Activated T-cell treated with anti-CD3 and anti-CD28 coated beads for 1 hour (primary cell): ENCODE data around the gene PRKCQ.
A peak's percentile ranks its signal among the peaks of the same experiment; 100 is the strongest.

ENCODE experiments used
- DNase-seq: peaks from one replicate; pipeline ENCODE4 v3.0.0-alpha.2; 2020; ENCODE audit warnings: low read depth

The PRKCQ gene

GRCh38 chr10:6520138-6520537, 59.9 kb downstream of the PRKCQ start:
- no peak for DNase-seq

DNA sequence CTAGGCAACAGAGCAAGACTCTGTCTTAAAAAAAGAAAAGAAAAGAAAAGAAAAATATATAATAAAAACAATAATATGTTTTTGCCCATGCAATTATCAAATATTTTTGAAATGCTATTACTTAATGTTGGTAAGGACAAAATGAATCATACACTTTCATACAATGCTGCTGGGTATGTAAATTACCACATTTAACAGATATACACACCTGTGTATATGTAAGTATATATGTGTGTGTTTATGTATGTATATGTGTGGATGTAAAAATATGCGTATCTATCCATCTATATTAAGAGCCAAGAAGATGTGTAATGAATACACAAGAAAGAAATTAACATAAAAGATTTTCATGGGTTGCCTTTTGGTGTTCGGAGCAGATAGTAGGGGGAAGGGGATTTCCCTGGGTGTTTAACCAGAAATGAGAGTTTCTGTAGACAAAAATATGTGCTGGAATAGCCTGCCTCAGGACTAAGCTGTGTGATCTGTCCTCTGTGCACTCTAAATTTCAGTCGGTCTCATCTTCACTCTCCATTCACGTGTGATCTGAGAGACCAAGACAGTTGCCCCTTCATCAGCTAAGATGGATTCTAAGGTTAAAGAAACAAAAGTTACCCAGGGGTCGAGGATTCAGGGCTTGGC, 61.2 kb downstream of the PRKCQ start:
- no peak for DNase-seq

GRCh38 chr10:6516929-6517284, 63.2 kb downstream of the PRKCQ start:
- no peak for DNase-seq

DNA sequence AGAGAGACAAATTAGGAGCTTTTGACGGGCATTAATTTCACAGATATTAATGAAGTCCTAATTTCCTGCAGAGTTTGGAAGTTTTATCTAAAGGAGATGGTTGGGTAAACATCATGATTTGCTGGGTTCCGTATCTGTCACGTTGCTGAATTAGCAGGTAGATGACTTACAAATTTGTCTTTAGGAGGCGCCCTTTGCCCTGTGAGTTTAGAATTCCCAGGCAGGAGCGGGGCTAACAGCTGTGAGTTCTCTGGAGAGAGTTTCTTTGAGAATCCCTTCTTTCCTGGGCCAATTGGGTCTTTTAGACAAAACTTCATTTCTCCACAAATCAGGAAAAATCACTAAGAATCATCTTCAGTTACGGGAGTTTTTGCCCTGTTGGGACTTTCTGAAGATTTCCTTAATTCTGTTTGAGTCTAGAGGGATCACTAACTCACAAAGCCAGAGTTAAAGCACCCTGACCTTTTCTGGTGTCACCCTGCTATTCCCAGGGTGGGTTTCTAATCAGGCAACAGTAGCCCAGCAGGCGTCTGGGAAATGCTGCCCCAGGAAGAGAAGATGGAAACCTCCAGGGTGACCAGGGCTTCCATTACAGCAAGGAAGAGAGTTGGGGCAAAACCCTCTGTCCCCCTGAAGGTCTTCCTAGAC, 63.7 kb downstream of the PRKCQ start:
- DNase-seq, result no peak

DNA sequence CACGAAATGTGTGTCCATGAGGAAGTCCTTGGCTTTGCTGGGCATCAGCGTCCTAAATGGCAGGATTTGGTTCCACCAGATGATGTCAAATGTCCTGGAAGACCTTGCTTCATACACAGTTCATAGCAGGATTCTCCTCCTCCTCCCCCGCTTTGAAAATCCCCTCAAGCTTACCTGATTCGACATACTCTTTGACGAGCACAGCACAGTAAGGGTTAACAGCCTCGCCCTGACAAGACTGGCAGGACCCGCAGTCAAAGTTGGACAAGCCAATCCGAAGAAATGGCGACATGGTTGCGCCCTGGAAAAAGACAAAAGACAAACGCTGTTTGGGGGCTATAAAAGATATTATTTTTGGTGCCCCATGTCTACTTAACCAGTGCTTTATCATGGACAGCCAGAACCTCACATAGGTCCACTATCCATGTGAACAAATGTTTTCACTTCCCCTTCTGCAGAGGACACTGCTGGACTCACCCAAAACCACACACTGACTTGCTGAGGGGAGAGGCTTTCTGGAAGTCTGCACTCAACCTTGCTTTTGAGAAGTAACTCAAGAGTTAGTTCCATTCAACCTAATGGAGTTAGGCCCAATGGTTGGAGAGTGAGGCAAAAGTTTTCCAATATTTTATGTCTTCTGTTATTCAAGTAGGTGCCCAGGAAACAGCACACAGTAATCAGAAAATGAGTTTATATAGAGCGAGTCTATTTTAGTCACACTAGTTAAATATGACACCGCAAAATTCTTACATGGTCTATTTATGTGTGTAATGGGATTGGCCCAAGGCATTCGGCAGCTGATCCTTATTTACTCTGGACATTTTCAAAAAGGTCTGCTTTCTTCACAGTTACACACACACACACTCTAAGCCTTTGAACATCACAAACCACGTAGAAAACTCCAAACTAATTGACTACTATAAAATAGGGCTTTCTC, 65.0 kb downstream of the PRKCQ start:
- no peak for DNase-seq

DNA sequence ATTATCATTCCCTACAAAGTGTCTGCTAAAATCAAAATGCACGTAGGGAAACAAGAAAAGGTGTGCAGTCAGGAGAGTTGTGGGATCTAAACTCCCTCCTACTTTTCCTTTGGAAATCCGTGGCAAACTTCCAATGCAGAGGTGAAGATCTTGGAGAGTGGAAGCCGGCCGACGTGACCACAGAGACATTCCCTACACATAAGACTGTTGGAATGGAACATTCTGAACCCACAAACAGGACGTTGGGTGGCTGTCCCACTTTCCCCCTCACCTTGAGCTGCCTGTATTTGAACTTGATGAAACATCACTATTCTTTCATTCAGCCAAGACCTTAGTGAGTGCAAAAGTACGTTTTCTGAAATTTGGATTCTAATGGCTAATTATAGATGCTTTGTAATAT, 65.9 kb downstream of the PRKCQ start:
- no peak for DNase-seq

GRCh38 chr10:6513476-6513875, 66.6 kb downstream of the PRKCQ start:
- DNase-seq, result no peak

DNA sequence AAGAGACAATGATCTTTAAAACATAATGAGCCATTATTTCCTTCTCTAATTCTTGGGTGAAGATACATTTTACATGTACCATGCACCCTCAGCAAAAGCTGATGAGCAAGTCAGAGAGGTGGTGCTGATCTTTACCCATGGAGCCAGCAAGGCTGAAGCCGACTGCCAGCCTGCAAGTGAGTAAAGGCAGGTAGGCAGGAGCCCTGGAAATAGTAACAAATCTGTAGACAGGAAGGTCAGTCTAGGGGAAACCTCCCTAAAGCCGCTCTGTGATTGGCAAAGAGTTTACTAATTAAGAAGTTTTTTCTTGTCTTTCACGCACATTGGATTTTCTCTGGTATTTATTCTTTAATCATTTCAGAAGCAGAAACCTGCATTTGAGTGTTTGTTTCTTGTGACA, 67.9 kb downstream of the PRKCQ start:
- no peak for DNase-seq

DNA sequence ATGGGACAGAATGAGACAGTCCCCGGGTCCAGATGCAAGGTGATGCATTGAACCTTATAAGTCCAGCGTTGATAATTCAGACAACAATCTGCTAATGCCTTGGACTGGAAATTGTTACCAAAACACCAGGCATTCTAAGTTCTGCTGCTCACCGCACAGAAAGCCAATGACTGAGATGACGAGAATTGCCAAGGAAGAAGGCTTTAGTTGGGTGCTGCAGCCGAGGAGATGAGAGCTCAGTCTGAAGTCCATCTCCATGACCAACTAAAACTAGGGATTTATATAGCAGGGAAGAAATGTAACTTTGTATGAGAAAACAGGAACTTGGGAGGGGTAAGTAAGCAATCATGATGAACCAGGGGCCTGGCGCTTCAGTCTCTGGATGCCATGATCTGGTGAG, 68.7 kb downstream of the PRKCQ start:
- DNase-seq, result no peak

GRCh38 chr10:6507311-6507710, 72.8 kb downstream of the PRKCQ start:
- no peak for DNase-seq

GRCh38 chr10:6505300-6505699, 74.8 kb downstream of the PRKCQ start:
- DNase-seq, result no peak

DNA sequence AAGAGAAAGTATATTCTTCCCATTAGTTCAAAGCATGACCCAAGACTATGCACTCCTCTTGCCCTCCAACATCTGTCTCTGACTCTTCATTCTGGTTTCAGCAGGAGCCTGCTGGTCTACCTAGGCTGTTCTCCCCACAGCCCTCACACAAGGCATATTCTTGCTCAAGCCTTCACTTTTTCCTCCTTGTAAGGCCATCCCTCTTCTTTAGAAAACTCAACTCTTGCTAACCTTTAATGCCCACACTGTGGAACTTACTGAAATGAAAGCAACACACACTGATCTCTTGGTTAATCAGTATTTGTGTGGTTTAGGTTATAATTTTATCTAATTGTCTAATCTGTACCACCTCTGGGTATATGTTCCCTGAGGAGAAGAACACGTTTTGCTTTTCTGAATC, 75.8 kb downstream of the PRKCQ start:
- no peak for DNase-seq

DNA sequence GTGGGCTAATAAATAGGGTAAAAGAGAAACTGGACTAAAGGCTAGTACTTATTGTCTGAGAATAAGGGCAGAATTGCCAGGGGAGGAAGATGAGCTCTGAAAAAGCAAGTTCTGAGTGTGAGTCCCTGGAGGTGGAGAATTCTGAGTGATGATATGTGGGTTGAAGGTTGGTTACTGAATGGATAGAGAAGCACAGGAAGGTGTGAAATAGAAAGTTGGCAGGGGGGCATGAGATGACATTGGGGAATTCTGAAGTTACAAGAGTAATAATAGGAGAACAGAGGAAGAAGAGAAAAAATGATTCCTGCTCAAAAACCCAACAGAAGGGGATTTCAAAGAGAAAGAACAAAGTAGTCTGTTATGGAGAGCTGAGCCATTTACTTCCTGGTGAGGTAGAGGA, 76.9 kb downstream of the PRKCQ start:
- no peak for DNase-seq

- DNase-seq, result no peak
These were observed 78.1 kb downstream of the PRKCQ start for GRCh38 chr10:6501931-6502330.

GRCh38 chr10:6499974-6500373, 80.1 kb downstream of the PRKCQ start:
- no peak for DNase-seq

- no peak for DNase-seq
These were observed 81.3 kb downstream of the PRKCQ start for GRCh38 chr10:6498771-6499170.

GRCh38 chr10:6497620-6498019, 82.5 kb downstream of the PRKCQ start:
- no peak for DNase-seq

DNA sequence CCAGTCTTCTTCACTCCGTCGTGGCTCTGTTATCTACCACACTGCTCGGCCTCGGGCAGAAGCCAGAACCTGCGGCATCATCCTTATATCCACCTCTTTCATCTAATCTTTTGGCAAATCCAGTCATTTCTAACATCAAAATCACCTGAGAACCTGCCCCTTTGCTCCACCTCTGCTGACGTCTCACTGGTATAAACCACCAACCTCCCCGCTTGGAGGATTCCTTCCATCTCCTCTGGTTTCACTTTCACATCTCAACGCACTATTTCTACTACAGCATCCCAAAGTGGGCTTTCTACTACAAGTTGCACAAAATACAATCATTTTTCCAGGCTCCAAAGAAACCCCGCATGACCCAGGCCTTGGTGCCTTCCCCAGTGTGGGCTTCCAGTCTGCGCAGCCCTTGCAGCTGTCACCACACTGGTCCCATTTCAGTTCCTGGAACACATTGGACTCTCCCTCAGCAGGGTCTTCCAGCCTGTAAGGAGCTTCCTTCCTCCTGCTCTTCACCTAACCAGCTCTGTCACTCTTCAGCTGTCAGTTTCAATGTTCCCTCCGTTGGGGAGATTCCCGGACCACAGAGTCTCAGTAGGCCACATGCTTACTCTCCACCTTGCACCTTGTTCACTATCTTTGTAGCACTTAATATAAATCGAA, 85.0 kb downstream of the PRKCQ start:
- peak; percentile 39 for DNase-seq

- no peak for DNase-seq
These were observed 85.6 kb downstream of the PRKCQ start for GRCh38 chr10:6494442-6494819.

- DNase-seq, result no peak
These were observed 86.3 kb downstream of the PRKCQ start for GRCh38 chr10:6493521-6494441.

GRCh38 chr10:6492896-6493295, 87.2 kb downstream of the PRKCQ start:
- no peak for DNase-seq
